HG03521 (cell line): Measurements from ENCODE around the gene DAGLA.
"Not testable (repeated sequence)": the region's sequence is repeated elsewhere in the genome, so short reads cannot be mapped to it uniquely, and the experiment has no call there.

ENCODE experiments used
- ATAC-seq: cut with Tn5 transposase; IDR thresholded peaks from one replicate; pipeline ENCODE4 v1.9.1; 2021; ENCODE audit warnings: mild to moderate bottlenecking, moderate library complexity; ENCODE audit not compliant: unreplicated experiment

The DAGLA gene

DNA sequence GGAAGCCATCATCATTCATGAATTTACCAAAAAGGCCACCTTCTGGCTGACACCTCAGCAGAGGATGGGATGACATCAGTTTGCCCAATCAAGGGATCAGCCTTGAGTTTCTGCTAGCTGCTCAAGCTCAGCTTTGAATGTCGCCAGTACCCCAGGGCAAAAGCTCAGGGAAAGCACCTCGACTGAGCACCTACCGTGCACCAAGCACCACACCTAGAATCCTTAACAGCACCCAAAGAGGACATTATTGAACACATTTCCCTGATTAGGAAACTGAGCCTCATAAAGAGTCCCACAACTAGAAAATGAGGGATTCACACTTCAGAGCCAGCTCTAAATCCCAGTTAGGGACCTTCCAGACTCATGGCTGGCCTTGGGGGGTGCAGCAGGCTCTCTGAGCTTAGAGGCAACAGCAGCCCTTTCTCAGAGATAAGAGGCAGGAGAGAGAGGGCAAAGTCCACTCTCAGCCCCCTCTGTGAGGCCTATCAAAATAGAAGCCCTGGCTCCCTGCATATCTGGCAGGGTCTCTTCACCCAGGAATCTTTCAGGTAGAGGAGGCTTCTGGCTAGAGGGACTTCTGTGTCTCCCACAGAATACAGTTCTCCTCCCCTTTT, 13.4 kb upstream of the DAGLA start:
- ATAC-seq: no peak

DNA sequence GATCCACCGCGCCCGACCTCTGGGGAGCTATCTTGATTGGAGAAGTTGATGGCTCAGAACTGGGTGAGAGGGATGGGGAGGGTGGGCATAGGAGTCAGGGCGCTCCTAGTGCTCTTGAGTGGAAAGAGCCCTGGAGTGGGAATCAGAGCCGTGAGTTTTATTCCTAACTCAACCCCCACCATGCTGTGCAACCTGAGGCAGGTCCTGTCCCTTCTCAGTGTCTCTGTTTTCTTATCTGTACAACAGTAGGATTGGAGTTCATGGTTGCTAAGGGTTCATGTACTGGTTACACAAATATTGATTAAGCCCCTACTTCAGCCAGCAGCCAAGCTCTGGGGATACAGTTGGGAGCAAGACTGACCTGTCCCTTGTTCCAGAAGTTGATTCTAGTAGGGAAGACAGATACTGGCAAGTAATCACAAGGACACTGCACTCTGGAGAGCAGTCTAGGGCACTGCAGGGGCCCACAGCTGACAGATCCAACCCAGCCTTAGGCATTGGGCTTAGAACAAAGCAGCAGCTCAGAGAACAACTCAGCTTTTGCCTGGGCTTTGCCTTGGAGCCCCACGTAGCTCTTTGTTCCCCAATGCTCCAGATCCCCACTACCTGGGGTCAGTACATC, 12.4 kb upstream of the DAGLA start:
- no peak for ATAC-seq

DNA sequence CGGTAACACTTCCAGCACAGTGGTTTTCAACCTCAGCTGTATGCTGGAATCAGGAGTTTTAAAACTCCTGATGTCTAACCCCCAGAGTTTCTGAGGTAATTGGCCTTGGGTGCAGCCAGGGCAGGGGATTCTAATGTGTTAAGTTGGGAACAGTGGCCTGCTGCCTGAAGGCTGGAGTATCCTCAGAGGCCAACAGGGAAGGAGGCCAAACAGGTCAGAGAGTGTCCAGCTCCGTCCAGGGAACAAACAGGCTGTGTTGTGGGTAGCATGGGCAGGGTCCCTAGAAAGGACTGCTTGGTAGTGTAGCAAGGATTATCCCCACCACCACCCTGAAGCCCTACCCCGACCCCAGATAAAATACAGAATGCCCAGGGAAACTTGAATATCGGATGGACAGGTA, 10.8 kb upstream of the DAGLA start:
- no peak for ATAC-seq

DNA sequence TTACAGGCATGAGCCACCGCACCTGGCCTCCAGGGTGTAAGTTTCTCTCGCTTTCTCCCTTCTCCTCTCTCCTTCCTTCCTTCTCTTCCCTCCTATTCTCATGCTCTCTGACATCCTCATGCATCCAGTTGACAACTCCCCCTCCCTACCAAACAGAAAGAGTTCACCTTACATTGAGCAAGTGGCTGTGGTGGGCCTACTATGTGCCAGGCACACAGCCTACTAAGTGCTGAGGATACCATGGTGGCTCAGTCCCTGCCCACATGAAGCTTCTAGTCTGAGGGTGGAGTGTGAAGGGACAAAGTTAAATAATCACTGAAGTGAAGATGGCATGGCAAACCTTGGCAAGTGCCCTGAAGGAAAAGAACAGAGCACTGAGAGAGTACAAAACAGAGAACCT, 9.6 kb upstream of the DAGLA start:
- ATAC-seq: no peak

DNA sequence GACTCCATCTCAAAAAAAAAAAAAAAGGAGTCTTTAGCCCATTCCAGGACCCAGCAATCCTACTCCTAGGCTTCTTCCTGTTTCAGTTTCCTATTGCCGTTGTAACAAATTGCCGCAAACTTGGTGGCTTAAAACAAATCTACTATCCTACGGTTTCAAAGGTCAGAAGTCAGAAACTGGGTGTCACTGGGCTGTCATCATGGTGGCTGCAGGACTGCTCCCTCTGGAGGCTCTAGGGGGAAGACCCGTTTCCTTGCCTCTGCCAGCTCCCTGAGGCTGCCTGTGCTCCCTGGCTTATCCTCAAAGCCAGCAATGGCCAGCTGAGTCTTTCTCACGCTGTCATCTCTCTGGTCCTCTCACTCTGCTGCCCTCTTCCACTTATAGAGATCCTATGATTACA, 8.7 kb upstream of the DAGLA start:
- ATAC-seq: no peak

DNA sequence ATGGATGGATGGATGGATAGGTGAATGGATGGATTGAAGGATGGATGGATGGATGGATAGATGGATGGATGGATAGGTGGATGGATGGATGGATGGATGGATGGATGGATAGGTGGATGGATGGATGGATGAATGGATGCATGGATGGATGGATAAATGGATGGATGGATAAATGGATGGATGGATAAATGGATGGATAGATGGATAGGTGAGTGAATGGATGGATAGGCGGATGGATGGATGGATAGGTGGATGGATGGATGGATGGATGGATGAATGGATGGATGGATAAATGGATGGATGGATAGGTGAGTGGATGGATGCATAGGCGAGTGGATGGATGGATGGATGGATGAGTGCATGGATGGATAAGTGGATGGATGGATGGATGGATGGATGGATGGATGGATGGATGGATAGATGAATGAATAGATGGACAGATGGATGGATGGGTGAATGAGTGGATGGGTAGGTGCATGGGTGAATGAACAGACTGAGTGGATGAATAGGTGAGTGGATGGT, 6.2 kb upstream of the DAGLA start:
- ATAC-seq: not testable (repeated sequence)

DNA sequence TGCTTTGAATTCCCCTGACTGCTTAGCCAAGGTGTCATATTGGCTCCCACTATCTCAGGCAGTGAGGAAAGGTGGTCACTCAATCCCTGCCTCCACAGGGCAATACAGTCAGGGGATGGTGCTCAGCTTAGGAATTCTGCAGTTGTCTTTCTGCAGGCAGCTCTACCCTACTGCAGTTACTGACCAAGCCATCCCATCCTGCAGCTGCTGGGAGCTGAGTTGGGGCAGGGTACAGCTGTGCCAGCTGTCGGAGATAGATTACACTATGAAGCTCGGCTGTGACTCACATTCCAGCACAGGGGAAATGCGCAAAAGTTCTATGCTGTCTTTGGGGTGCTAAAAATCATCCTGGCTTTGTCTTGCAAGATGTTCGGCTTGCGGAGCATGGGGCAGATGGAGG, 4.4 kb upstream of the DAGLA start:
- ATAC-seq: no peak

DNA sequence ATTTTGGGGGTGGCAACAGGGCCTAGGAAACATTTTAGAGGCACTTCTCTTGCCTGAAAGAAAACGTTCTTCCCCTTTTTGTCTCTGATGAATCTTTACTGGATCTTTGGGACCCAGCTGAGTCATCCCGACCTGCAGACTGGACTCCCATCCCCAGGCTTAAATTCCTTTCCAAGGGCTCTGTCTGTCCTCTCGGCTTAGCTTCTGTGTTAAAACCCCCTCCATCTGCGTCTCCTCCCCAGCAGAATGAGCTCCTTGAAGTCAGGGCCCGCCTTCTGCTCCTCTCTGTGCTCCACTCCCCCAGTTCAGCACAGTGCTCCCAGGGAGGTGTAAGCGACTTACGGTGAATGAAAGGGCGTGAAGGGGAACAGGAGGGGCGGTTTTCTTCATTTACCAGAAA, 895 bp upstream of the DAGLA start:
- no peak for ATAC-seq

DNA sequence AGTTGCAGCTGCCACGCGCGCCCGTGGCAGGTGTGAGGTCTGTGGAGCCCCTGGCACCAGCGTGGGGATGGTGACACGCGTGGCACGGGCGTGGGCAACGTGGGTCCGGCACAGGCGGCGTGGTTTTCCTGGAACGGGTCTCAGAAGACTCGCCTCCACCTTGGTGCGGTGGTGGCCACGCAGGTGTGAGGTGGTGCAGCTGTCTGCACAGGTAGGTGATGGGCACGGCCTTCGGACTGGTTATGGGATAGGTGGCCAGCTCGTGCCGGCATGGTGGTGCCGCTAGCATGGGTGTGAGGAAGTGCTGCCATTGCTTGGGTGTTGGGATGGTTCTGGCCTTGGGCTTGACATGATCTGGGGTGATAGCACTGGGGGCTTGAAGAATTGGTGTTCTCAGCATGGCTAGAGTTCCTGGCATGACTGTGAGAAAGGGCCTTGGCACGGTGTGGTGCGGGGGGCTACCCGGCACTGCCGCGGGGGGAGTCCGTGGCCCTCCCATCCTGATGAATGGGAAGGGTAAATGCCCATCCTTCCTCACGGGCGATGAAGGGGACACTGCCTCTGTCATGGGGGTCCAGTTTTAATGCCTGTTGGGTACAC, 531 bp downstream of the DAGLA start:
- no peak for ATAC-seq

DNA sequence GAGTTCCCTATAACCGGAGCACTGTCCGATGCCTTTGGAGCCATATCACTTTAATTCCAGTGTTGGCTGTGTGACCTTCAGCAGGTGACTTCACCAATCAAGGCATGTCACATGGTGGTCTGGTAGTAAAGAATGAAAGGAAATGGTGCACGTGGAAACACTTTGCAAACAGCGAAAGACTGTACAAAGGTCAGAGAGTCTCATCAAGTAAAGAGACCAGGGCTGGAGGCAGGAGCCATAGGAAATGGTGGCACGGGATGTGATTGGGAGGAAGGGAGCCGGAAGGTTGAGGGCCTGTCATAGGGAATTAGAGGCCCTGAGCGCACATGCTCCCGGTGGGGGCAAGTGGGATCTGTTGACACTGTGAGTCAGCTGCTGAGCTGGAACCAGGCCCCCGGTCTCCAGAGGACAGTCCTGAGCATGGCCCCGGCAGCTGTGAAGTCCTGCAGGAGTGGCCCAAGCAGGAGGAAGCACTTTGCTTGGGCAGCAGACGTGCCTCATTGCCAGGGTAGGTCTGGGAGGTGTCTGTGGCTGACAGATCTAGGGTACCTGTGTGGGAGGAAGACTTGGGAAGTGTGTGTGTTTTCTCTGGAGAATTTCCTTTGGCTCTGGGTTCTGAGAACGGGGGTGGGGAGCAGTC, 2.0 kb downstream of the DAGLA start:
- ATAC-seq: no peak

DNA sequence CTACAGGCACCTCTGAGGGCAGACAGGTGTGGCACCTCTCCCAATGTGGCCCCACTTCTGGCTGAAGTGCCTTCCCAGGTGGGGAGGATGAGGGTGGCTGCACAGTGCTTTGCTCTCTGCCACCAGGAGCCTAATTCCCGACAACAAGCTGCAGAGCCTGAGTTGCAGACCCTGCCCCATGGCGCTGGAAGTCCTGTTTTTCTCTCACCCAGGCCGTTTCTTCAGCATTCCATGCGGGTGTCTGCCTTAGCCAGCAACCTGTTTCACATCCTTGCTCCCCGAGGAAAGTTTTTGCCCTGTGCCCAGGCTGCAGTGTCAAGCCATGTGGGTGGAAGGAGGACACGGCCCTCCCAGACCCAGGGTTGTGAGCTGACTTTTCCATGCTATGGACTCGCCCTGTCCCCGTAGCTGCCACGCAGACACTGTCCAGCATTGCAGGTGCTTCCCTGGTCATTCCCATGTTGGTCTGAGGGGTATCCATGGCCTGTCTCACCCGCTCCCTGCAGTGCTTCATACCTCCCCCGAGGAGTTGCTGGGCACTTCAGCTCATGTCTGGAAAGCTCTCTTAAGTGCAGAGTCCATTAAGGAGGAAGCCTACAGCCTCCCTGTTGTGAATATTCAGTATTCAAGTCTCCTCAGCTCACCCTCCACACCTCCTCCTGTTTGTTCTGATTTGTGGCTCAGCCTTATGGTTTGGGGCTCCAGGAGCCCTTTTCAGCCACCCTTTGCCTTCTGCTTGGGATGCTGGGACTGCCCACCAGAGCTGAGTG, 2.9 kb downstream of the DAGLA start:
- no peak for ATAC-seq

DNA sequence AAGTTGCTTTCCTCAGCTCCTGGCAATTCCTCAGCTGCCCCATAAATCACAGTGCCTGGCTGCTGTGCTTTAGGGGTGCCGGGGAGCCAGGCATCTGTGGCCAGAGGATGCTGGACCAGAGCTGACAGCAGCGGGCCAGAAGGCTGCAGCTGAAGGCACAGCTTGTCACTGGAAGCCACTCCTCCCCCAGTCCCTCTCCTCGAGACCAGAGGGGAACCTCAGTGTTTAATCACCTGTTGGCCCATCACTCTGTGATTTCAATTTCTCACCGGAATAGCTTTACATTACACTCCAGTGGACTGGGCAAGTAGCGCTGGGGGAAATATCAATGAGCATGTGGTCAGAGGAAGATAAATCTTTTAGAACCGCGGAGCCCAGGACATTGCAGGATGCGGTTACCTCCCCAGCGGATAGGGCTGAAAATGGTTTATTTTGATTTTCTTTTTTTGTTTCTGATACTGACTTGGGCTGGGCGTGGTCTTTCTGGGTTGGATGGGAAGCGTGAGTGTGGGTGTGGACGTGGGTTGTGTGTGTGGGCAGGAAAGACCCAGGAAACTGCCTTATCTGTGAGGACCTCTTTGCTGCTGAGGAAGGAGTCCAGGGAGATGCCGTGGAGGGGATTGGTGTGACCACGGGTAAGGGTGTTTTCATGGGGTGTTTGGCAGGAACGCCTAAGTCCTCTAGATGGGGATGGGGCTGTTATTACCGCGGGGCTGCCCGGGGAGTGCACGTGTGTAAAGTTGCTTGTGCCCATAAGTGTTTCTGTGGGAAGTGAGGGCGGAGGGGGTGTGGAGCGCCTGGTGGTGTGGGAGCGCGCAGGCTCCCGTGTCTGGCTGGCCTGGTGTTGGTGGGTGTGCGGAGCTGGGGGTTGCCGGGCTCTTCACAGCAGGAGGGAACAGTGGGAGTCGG, 4.0 kb downstream of the DAGLA start:
- no peak for ATAC-seq

DNA sequence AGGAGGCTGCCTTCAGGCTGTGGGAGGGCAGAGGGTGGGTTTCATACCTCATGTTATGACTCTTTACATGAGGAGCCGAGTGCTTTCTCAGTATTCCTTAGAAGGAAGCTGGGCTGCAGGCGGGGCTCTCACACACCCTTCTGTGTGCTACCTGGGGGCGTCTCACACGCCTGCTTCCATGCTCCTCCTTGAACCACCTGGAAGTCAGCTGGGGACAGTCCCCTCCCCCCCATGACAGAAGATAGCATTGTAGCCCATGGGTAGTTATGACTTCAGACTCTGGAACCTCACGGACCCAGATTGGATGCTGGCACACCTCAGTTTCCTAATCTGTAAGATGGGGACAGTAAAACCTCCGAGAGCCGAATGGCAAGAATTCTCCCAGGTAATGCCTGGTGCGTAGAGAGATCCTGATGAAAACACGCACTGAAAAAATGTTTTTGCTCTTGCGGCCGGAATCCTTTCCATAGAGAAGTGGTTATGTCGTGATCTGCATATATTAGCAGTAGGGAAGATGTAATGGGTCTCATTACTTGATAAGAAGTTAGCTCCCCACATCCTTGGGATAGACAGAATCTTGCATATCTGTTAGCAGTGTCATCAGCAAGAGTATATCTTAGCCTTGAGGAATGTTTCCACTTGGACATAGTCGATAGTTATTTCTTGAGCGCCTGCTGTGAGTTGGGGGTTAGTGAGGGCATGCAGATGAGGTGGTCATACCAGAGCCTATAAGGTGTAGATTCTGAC, 4.9 kb downstream of the DAGLA start:
- no peak for ATAC-seq

DNA sequence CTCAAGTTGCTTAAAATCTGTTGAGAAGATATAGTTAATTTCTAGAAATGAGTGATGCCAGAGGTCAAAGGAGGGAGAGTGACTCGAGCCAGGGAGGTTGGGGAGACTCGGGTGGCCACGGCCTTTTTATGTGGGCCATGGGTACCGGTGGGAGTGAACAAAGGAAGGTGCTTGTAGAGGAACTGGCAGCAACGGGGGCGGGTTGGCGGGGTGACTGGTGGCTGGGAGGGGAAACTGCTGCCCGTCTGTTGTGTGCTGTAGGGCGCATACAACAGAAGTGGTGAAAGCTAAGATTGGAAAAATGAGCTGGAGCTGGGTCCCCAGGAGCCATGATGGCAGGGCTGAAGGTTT, 5.4 kb downstream of the DAGLA start:
- no peak for ATAC-seq

DNA sequence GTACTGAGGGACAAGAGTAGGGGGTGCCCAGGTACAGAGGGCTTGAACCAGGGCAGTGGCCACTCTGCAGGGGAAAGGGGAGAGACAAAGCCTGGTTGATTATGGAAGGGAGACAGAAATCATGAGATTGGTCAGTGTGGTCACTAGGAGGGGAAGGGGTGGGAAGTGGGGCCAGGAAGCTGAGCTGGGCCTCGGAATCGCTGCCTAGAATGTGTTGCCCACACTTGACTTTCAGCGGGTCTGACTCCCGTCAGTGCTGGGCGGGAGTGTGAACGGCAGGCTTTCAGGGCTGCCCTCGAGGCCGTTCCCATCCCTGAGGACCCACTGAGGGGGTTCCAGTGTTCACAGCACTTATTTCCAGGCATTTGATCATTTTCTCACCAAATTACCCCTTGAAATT, 5.9 kb downstream of the DAGLA start:
- ATAC-seq: no peak

DNA sequence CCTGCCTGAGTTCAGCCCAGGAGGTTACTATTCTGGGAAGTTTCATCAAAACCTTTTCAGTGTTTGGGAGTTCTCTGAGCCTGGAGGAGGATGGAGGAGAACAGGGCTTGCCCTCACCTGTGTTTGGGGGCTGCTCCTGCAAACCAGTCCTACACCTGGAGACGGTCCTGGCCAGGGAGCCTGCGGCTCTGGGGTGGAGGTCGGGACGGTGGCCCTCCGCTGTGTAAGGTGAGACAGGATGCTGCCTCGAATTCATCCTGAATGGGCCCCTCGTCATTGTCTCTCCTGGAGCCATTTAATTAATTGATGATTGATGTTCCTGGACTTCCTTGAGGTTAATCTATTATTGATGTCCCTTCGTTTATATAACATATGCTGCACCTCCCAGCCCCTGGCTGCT, 6.3 kb downstream of the DAGLA start:
- no peak for ATAC-seq

DNA sequence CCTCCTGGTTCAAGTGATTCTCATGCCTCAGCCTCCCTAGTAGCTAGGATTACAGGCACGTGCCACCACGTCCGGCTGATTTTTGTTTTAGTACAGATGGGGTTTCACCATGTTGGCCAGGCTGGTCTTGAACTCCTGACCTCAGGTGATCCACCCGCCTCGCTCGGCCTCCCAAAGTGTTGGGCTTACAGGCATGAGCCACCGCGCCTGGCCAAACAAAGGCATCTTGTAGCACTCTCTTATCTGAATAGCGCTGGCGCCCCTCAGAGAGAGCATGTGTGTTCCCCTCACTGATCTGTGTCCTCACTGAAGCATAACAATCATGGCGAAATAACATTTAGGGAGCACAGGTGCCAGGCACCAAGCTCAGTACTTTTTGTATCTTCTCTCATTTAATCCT, 7.2 kb downstream of the DAGLA start:
- no peak for ATAC-seq

DNA sequence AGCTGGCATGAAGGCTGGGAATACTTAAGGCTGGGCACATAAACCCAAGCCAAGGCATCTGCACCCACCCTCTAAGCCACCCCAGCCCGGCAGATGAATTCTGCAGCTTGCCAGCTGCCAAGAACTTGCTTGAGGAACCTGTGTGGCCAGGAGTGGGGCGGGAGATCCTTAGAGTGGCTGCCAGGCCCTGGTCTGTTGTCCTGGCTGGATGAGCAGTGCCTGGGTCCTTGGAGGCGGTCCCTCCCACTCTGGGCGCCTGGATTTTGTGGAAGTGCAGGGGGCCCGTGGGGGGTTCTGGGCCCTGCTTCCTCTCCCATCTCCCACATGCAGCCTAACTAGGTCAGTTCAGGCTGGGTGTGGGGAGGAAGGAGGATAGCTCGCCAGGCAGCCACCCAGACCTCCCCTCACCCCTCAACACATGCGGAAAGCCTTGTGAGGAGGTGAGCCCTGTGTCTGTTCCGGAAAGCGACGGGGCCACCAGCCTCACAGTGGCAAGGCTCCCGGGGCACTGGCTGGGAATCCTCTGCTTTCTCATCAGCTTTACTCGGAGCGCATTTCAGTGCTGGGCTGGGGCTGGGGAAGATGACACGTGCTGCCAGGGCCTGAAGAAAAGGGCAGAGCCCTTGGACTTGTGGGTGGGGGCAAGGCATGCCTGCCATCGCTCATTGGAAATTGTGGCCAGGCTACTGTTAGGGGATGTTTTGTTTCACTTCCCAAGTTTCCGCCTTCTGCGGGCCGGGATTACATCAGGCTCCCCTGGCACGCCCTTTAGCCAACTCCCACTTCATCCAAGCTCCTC, 8.4 kb downstream of the DAGLA start:
- no peak for ATAC-seq

DNA sequence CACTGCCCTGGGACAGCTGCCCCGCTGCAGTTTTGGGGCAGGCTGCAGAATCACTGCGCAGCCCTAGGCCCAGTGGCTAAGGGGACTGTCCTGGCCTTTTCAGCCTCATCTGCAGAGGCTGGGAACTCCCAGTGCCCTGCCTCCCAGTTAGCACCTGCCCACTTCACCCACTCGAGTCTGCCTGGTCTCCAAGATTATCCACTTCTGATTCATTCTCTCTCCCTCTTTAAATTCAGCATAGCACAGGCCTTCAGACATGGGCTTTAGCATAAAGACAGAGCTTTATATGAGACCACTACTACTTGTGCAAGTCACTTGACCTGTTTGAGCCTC, 8.9 kb downstream of the DAGLA start:
- no peak for ATAC-seq
